Nephron (organoid): ENCODE measurements around the gene KCTD21.
"Not testable (repeated sequence)": the region's sequence is repeated elsewhere in the genome, so short reads cannot be mapped to it uniquely, and the experiment has no call there.

ENCODE experiments used
- H3K27ac Mint-ChIP-seq, 3 experiments: 2 replicates each; pipeline ENCODE4 v1.8.0; 2020; ENCODE audit warnings: mixed read lengths in 3 of 3, mild to moderate bottlenecking in 2 of 3, moderate library complexity in 1 of 3
- H3K27me3 Mint-ChIP-seq: 2 replicates; pipeline ENCODE4 v1.8.0; 2021; ENCODE audit warnings: low read depth, mild to moderate bottlenecking, moderate library complexity, mixed read lengths
- H3K36me3 Mint-ChIP-seq: 2 replicates; pipeline ENCODE4 v1.8.0; 2020; ENCODE audit warnings: low read depth, mixed read lengths
- H3K4me1 Mint-ChIP-seq: 2 replicates; pipeline ENCODE4 v1.8.0; 2020; ENCODE audit warnings: mixed read lengths
- H3K4me3 Mint-ChIP-seq, 3 experiments: 2 replicates each; pipeline ENCODE4 v1.8.0; 2020; ENCODE audit warnings: mild to moderate bottlenecking in 3 of 3, mixed read lengths in 3 of 3, moderate library complexity in 2 of 3
- H3K9me3 Mint-ChIP-seq: 2 replicates; pipeline ENCODE4 v1.8.0; 2020; ENCODE audit warnings: mixed read lengths
- TF ChIP-seq, protein P1 (sequence below), 3 experiments: fragments of 200-600 bp; sonication (generic); IDR thresholded peaks; one replicate each; pipeline ENCODE4 v1.5.0; 2021; ENCODE audit warnings: antibody characterized with exemption in 3 of 3; ENCODE audit not compliant: unreplicated experiment in 3 of 3

The KCTD21 gene, protein sequence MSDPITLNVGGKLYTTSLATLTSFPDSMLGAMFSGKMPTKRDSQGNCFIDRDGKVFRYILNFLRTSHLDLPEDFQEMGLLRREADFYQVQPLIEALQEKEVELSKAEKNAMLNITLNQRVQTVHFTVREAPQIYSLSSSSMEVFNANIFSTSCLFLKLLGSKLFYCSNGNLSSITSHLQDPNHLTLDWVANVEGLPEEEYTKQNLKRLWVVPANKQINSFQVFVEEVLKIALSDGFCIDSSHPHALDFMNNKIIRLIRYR

DNA sequence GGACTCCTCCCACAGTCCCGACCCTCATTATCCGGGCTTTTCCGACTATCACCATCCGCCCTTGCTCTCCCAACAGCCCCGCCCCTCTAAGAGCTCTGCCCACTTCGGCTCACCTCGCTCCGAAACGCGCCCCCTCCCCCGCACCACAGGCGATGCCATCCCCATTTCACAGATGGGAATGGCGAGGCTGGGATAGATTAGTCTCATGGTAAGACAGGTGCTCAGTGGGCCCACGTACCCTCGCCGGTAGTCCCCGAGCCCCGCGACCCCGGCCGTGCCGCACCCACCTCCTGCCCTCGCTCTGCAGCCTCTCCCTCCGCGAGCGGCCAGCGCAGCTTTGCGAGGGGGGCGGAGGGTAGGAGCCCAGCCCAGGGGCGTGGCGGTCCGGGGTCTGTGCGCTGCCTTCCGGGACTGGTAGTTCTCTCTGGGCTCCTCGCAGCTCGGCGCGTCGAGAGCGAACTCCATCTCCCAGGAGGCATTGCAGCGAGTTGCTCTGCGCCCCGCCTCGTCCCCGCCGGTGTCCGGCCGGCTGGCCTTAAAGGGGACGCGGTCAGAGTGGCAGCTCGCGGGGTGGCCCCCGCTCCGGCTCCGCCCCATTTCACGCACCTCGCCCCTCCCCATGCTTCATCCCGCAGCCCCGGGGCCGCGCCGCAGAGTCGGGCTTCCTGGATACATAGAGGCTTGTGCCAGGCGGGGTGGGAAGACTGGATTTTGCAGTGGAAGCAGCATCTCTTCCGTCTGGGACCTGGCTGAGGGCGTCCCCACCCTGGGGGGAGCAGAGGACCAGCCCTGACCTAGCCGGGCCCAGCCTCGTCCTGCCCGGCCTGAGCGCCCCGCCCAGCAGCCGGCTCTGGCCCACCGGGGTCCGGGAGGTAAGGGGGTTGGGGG is at the start of gene KCTD21, which contains the start of gene USP35:
Gene KCTD21 (minus strand): TSS at position 341 of the 888 bp plus-strand sequence. CDS start 14,072 bp downstream, outside the sequence.
Gene USP35 (plus strand): TSS at position 634 of the 888 bp plus-strand sequence. CDS start 7,327 bp downstream, outside the sequence.
- peak within 1 kb of the TSS; percentile 65 to 91 (median 81) for H3K27ac Mint-ChIP-seq
- no peaks in the 10 kb centered on the region for H3K27me3 Mint-ChIP-seq
- H3K9me3 Mint-ChIP-seq, result no peaks in the 10 kb centered on the region
- peak within 1 kb of the TSS; percentile 97 to 98 (median 98) for H3K4me3 Mint-ChIP-seq
- peaks cover 46% of the 10 kb centered on the region for H3K4me1 Mint-ChIP-seq
- TF ChIP-seq, protein P1, sequence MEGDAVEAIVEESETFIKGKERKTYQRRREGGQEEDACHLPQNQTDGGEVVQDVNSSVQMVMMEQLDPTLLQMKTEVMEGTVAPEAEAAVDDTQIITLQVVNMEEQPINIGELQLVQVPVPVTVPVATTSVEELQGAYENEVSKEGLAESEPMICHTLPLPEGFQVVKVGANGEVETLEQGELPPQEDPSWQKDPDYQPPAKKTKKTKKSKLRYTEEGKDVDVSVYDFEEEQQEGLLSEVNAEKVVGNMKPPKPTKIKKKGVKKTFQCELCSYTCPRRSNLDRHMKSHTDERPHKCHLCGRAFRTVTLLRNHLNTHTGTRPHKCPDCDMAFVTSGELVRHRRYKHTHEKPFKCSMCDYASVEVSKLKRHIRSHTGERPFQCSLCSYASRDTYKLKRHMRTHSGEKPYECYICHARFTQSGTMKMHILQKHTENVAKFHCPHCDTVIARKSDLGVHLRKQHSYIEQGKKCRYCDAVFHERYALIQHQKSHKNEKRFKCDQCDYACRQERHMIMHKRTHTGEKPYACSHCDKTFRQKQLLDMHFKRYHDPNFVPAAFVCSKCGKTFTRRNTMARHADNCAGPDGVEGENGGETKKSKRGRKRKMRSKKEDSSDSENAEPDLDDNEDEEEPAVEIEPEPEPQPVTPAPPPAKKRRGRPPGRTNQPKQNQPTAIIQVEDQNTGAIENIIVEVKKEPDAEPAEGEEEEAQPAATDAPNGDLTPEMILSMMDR (IDR thresholded peaks at IDR 0.05; ENCODE audit: unreplicated experiment in 3 of 3), result no peak
- H3K36me3 Mint-ChIP-seq, result peaks cover under 1% of the 10 kb centered on the region

DNA sequence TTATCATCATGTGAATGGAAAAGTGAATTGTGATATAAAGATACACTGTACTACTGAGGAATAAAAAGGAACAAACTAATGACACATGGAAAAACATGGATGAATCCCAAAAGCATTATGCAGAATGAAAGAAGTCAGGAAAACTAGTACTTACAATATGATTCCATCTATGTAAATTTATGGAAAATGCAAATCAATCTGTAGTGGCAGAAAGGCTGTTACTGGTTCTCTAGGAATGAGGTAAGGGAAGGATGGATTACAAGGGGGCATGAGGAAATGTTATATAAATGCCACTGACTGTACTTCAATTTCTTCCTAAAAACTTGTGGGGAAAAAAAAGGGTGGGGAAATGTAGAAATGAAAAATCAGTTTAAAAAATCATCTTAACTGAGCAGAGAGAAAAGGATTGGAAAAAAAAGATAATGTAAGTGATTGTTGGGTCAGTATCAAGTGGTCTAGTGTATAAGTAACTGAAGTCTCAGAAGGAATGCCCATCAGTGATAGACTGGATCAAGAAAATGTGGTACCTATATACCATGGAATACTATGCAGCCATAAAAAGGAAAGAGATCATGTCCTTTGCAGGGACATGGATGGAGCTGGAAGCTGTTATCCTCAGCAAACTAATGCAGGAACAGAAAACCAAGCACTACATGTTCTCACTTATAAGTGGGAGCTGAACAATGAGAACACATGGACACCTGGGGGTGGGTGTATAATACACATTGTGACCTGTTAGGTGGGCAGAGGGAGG is 49.0 kb upstream of the KCTD21 start:
- TF ChIP-seq, protein P1 (IDR thresholded peaks at IDR 0.05; ENCODE audit: unreplicated experiment in 3 of 3), result no peak
- Mint-ChIP-seq H3K36me3 (peaks cover 49% of the 10 kb centered on the region), H3K27ac (no peak overlapping the region), H3K9me3 (peaks cover 39% of the 10 kb centered on the region), H3K4me1 (peaks cover 18% of the 10 kb centered on the region), H3K27me3 (no peaks in the 10 kb centered on the region), H3K4me3 (no peak overlapping the region)

DNA sequence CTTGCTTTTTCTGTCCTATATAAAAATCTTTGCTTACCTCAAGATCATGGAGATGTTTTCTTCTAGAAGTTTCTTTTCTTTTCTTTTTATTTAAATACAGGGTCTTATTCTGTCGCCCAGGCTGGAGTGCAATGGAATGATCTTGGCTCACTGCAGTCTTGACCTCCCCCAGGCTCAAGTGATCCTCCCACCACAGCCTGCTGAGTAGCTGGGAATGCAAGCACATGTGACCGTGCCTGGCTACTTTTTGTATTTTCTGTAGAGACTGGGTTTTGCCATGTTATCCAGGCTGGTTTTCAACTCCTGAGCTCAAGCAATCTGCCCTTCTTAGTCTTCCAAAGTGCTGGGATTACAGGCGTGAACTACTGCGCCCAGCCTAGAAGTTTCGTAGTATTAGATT is 45.6 kb upstream of the KCTD21 start:
- H3K9me3 Mint-ChIP-seq, result peaks cover 23% of the 10 kb centered on the region
- peak overlapping the region; percentile 45 to 92 (median 62) for H3K27ac Mint-ChIP-seq
- TF ChIP-seq, protein P1 (IDR thresholded peaks at IDR 0.05; ENCODE audit: unreplicated experiment in 3 of 3), result no peak
- H3K36me3 Mint-ChIP-seq, result peaks cover 31% of the 10 kb centered on the region
- H3K4me3 Mint-ChIP-seq, result no peak overlapping the region
- H3K27me3 Mint-ChIP-seq, result no peaks in the 10 kb centered on the region
- peaks cover 34% of the 10 kb centered on the region for H3K4me1 Mint-ChIP-seq

DNA sequence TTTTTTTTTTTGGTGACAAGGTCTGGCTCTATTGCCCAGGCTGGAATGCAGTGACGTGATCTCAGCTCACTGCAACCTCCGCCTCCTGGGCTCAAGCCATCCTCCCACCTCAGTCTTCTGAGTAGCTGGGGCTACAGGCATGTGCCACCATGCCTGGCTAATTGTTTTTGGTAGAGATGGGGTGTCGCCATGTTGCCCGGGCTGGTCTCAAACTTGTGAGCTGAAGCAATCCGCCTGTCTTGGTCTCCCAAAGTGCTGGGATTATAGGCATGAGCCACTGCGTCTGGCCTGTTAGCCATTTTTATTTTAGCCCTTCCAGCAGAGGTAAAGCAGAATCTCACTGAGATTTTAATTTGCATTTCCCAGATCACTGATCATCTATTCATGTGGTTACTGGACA is 44.6 kb upstream of the KCTD21 start:
- H3K4me3 Mint-ChIP-seq, result not testable (repeated sequence)

DNA sequence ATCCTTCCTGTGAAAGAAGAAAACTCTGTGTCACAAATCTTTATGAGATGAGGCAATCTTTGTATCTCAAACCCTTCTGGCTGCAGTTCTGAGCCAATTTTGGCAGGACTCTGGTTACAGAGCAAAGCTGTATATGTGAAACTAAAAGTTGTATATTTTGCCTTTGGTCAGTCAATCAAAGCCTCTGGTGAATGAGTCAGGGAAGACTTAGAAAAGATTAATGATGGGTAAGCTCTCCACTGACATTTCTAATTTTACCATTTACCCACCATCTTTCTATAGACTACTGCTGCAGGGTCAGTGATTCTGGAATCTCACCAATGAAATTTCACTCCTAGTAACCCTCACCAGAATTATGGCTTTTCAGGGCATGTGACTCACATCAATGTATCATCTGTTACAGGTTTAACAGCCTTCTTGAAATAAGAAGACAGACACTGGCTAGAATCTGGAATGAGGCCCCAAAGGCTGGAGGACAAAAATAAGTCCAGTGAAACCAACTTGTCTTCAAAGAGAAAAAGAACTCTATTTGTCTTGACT is 43.6 kb upstream of the KCTD21 start:
- H3K36me3 Mint-ChIP-seq, result peaks cover 15% of the 10 kb centered on the region
- H3K4me1 Mint-ChIP-seq, result peaks cover 47% of the 10 kb centered on the region
- no peaks in the 10 kb centered on the region for H3K27me3 Mint-ChIP-seq
- TF ChIP-seq, protein P1 (IDR thresholded peaks at IDR 0.05; ENCODE audit: unreplicated experiment in 3 of 3), result no peak
- H3K27ac Mint-ChIP-seq, result peak overlapping the region; percentile 78 to 92 (median 78)
- peak overlapping the region in 1 of 3 experiments; percentile 9 for H3K4me3 Mint-ChIP-seq
- peaks cover 8% of the 10 kb centered on the region for H3K9me3 Mint-ChIP-seq

More for the DNA sequence above, 44.6 kb upstream of the KCTD21 start:
- H3K27ac Mint-ChIP-seq, result peak overlapping the region in 1 of 3 experiments; percentile 92
- H3K36me3 Mint-ChIP-seq, result peaks cover 26% of the 10 kb centered on the region
- peaks cover 44% of the 10 kb centered on the region for H3K4me1 Mint-ChIP-seq
- peaks cover 18% of the 10 kb centered on the region for H3K9me3 Mint-ChIP-seq
- not testable (repeated sequence) for H3K27me3 Mint-ChIP-seq
